H1 (cell line): ENCODE results near the gene NET1. TPM values are rescaled to one million over a fixed set of nuclear protein-coding genes. Genes with fewer than 3 reads are reported as not detected.
"Not testable (repeated sequence)": the region's sequence is repeated elsewhere in the genome, so short reads cannot be mapped to it uniquely, and the experiment has no call there.

Experiments used
- CTCF ChIA-PET: fragments of 300-600 bp; sonication (Branson Sonifier 250); formaldehyde crosslinking; loops from one replicate; lab custom pipeline; 2021; ENCODE audit not compliant: partially characterized antibody; lab: Charles Lee
- POLR2A ChIA-PET: fragments of 300-600 bp; sonication (Branson Sonifier 250); formaldehyde crosslinking; loops from one replicate; lab custom pipeline; 2021; ENCODE audit warnings: inconsistent platforms; ENCODE audit not compliant: partially characterized antibody; lab: Charles Lee
- DNase-seq, 2 experiments: peaks; one replicate each; pipeline versions ENCODE4 v3.0.0 to v3.0.0-alpha.2; 2010 to 2022; ENCODE audit warnings: low spot score in 2 of 2, low read depth in 1 of 2, mixed read lengths in 1 of 2
- FAIRE-seq: peaks from 2 replicates; lab custom pipeline; 2011; peaks lifted over from hg19 to GRCh38; lab: Jason Lieb, UNC
- H2AFZ ChIP-seq: 2 replicates; pipeline ENCODE4 v1.8.1; 2012; ENCODE audit warnings: low read length, inconsistent platforms
- H2AK5ac ChIP-seq: 2 replicates; pipeline ENCODE4 v1.6.1; 2013; ENCODE audit warnings: low read depth, low read length
- H2BK120ac ChIP-seq: replicated peaks from 2 replicates; pipeline ENCODE3; 2013; ENCODE audit warnings: low read depth, low read length, inconsistent platforms
- H2BK12ac ChIP-seq: 2 replicates; pipeline ENCODE4 v1.6.1; 2013; ENCODE audit warnings: low read depth, low read length
- H2BK15ac ChIP-seq: 2 replicates; pipeline ENCODE4 v1.6.1; 2013; ENCODE audit warnings: low read length
- H2BK20ac ChIP-seq: 2 replicates; pipeline ENCODE4 v1.6.1; 2013; ENCODE audit warnings: low read length
- H2BK5ac ChIP-seq: 2 replicates; pipeline ENCODE4 v1.6.1; 2013; ENCODE audit warnings: low read depth, low read length
- H3K14ac ChIP-seq: 2 replicates; pipeline ENCODE4 v1.6.1; 2013; ENCODE audit warnings: inconsistent platforms; ENCODE audit not compliant: insufficient read length
- H3K18ac ChIP-seq: 2 replicates; pipeline ENCODE4 v1.6.1; 2013; ENCODE audit warnings: low read length; ENCODE audit errors: extremely low read depth
- H3K23ac ChIP-seq: 2 replicates; pipeline ENCODE4 v1.6.1; 2013; ENCODE audit warnings: inconsistent platforms; ENCODE audit not compliant: insufficient read length
- H3K23me2 ChIP-seq: 2 replicates; pipeline ENCODE4 v1.6.1; 2013; ENCODE audit warnings: low read depth, low read length
- H3K27ac ChIP-seq: 2 replicates; pipeline ENCODE4 v1.6.1; 2011; ENCODE audit warnings: low read depth, low read length, inconsistent platforms
- H3K27me3 ChIP-seq, 4 experiments: replicated peaks in 1 of 4; 1 replicate in 1 of 4; 2 replicates in 3 of 4; pipeline versions ENCODE4 v1.6.1 to v1.8.1; 2011 to 2013; ENCODE audit warnings: low read length in 3 of 4, mild to moderate bottlenecking in 3 of 4, inconsistent platforms in 2 of 4, mixed read lengths in 2 of 4, moderate library complexity in 1 of 4; ENCODE audit not compliant: control insufficient read depth in 3 of 4, insufficient read depth in 3 of 4; ENCODE audit errors: extremely low read depth in 1 of 4
- H3K36me3 ChIP-seq, 4 experiments: 2 replicates each; pipeline versions ENCODE4 v1.6.1 to v1.8.1; 2011 to 2013; ENCODE audit warnings: mild to moderate bottlenecking in 4 of 4, low read length in 3 of 4, moderate library complexity in 2 of 4, control low read depth in 1 of 4, inconsistent platforms in 1 of 4; ENCODE audit not compliant: insufficient read depth in 4 of 4, control insufficient read depth in 2 of 4
- H3K4ac ChIP-seq: replicated peaks from 2 replicates; pipeline ENCODE3; 2013; ENCODE audit warnings: low read length, low read depth, mixed read lengths, inconsistent platforms; ENCODE audit not compliant: insufficient read length
- H3K4me1 ChIP-seq, 4 experiments: replicated peaks in 1 of 4; 1 replicate in 1 of 4; 2 replicates in 3 of 4; pipeline versions ENCODE4 v1.6.1 to v1.8.1; 2011 to 2013; ENCODE audit warnings: low read length in 3 of 4, inconsistent platforms in 2 of 4, mixed read lengths in 1 of 4; ENCODE audit not compliant: insufficient read depth in 4 of 4, control insufficient read depth in 3 of 4
- H3K4me2 ChIP-seq, 2 experiments: 2 replicates each; pipeline versions ENCODE4 v1.6.1 to v1.8.1; 2011 to 2013; ENCODE audit warnings: low read depth in 2 of 2, low read length in 2 of 2, control low read depth in 1 of 2, inconsistent platforms in 1 of 2, mild to moderate bottlenecking in 1 of 2; ENCODE audit not compliant: insufficient read depth in 1 of 2
- H3K4me3 ChIP-seq, 4 experiments: fragments of 200-600, 300-600 bp in 1 of 4; sonication (generic), shearing (Covaris generic), sonication (Bioruptor Twin) in 1 of 4; 2 replicates each; pipeline versions ENCODE4 v1.5.1 to v1.8.1; 2011 to 2016; ENCODE audit warnings: low read length in 4 of 4, low read depth in 3 of 4, control low read depth in 2 of 4, inconsistent platforms in 2 of 4, mild to moderate bottlenecking in 2 of 4, mixed read lengths in 1 of 4, moderate library complexity in 1 of 4; ENCODE audit not compliant: insufficient read depth in 2 of 4; ENCODE audit errors: extremely low read depth in 1 of 4
- H3K56ac ChIP-seq: replicated peaks from 2 replicates; pipeline ENCODE3; 2013; ENCODE audit warnings: low read depth, mild to moderate bottlenecking, mixed read lengths, low read length, inconsistent platforms; ENCODE audit not compliant: insufficient read length
- H3K79me1 ChIP-seq: 2 replicates; pipeline ENCODE4 v1.6.1; 2013; ENCODE audit warnings: low read depth, low read length, control low read depth
- H3K79me2 ChIP-seq, 2 experiments: 2 replicates each; pipeline versions ENCODE4 v1.6.1 to v1.8.1; 2012 to 2013; ENCODE audit warnings: low read length in 2 of 2, mild to moderate bottlenecking in 2 of 2, inconsistent platforms in 1 of 2; ENCODE audit not compliant: insufficient read depth in 2 of 2, control insufficient read depth in 1 of 2
- H3K9ac ChIP-seq, 4 experiments: replicated peaks in 1 of 4; 1 replicate in 1 of 4; 2 replicates in 3 of 4; pipeline versions ENCODE4 v1.6.1 to v1.8.1; 2011 to 2013; ENCODE audit warnings: low read depth in 3 of 4, low read length in 3 of 4, control low read depth in 2 of 4, mild to moderate bottlenecking in 2 of 4, moderate library complexity in 2 of 4, inconsistent platforms in 1 of 4; ENCODE audit errors: extremely low read depth in 1 of 4
- H3K9me3 ChIP-seq, 2 experiments: 2 replicates each; pipeline versions ENCODE4 v1.6.1 to v1.8.1; 2012 to 2013; ENCODE audit warnings: mild to moderate bottlenecking in 2 of 2, moderate library complexity in 2 of 2, control low read depth in 1 of 2, inconsistent platforms in 1 of 2, low read depth in 1 of 2, low read length in 1 of 2, mixed read lengths in 1 of 2; ENCODE audit not compliant: insufficient read depth in 2 of 2
- H4K20me1 ChIP-seq, 2 experiments: replicated peaks in 1 of 2; 2 replicates each; pipeline versions ENCODE3 to v1.8.1; 2011 to 2013; ENCODE audit warnings: inconsistent platforms in 2 of 2, low read length in 2 of 2, mild to moderate bottlenecking in 1 of 2; ENCODE audit not compliant: insufficient read depth in 2 of 2, control insufficient read depth in 1 of 2
- H4K5ac ChIP-seq: 2 replicates; pipeline ENCODE4 v1.6.1; 2013; ENCODE audit warnings: low read length, low read depth, mixed read lengths, inconsistent platforms; ENCODE audit not compliant: insufficient read length
- H4K8ac ChIP-seq: 2 replicates; pipeline ENCODE4 v1.8.0; 2013; ENCODE audit warnings: mild to moderate bottlenecking, moderate library complexity, low read length, inconsistent platforms; ENCODE audit not compliant: insufficient read depth; ENCODE audit errors: extremely low read depth
- H4K91ac ChIP-seq: replicated peaks from 2 replicates; pipeline ENCODE3; 2013; ENCODE audit warnings: low read length, mixed read lengths, inconsistent platforms; ENCODE audit not compliant: insufficient read length
- WGBS, 2 experiments: shearing (Covaris generic) in 1 of 2; methylation state at CpG; one replicate each; pipeline versions ENCODE4 v1.1.6 to v1.1.7; 2013 to 2015; ENCODE audit warnings: low lambda C conversion rate in 2 of 2, mixed read lengths in 2 of 2, inconsistent platforms in 1 of 2, low coverage in 1 of 2, missing lambda C conversion rate in 1 of 2; ENCODE audit not compliant: insufficient replicate concordance in 2 of 2, insufficient coverage in 1 of 2, insufficient read length in 1 of 2; ENCODE audit errors: extremely low coverage in 1 of 2, missing lambda C conversion rate in 1 of 2; 5-methylcytosine and 5-hydroxymethylcytosine counted together
- polyA plus RNA-seq, 7 experiments: library from polyadenylated mRNA; depleted of rRNA in 3 of 7; stranded (reverse) in 5 of 7; unstranded in 2 of 7; fragments of >200 nt in 5 of 7; fragments of 200-250 nt in 2 of 7; gene quantifications; 1 replicate in 5 of 7; 2 replicates in 1 of 7; 4 replicates in 1 of 7; pipeline versions ENCODE4 v1.2.1 to v1.2.3, GENCODE V29; 2011 to 2013; ENCODE audit warnings: missing spikeins in 2 of 7, mixed read lengths in 2 of 7
- total RNA-seq: library from RNA; stranded (reverse); fragmentation: NEBNext Ultra II Directional; extraction: Animal tissue kit (Norgen Biotek cat#: 25700); gene quantifications from 2 replicates; pipeline ENCODE4 v1.2.1, GENCODE V29; 2021

Gene NET1
- total and polyA plus RNA-seq, 2 of the 8 experiments (the other 6 are each of a cell fraction or from before 2014, with no cell fraction given) = 21.5 to 117 TPM

GRCh38 chr10:5474642-5475041 lies 62.3 kb downstream of the NET1 start:
- H2AFZ ChIP-seq, H3K27ac ChIP-seq, H2AK5ac ChIP-seq, H3K14ac ChIP-seq, CTCF ChIA-PET, H3K79me1 ChIP-seq, H3K79me2 ChIP-seq, H4K91ac ChIP-seq, H4K8ac ChIP-seq, H2BK5ac ChIP-seq, H3K9me3 ChIP-seq, H3K18ac ChIP-seq, H2BK20ac ChIP-seq, H3K36me3 ChIP-seq, H3K4me2 ChIP-seq, H2BK15ac ChIP-seq, H3K23me2 ChIP-seq, H3K4ac ChIP-seq, H3K23ac ChIP-seq, H4K20me1 ChIP-seq, FAIRE-seq, H3K9ac ChIP-seq, H3K27me3 ChIP-seq, H3K4me3 ChIP-seq, H2BK120ac ChIP-seq, POLR2A ChIA-PET, H3K56ac ChIP-seq, H4K5ac ChIP-seq: not testable (repeated sequence)
- DNase-seq = peak in 1 of 2 experiments; percentile 20
- 78% methylated on average over 4 of the region's 4 CpGs; no CpG with 5 or more reads in 1 of the 2 experiments for WGBS, 2 experiments
- Histone ChIP-seq H2BK12ac (0 out of 2 replicates have a peak overlapping the region, but pooled peaks have one; percentile 27), H3K4me1 (peaks cover 3 to 14% (median 8%) of the 10 kb centered on the region in 4 experiments)

GRCh38 chr10:5475088-5475487 lies 62.7 kb downstream of the NET1 start:
- H3K4me2 ChIP-seq, H3K9ac ChIP-seq, H3K56ac ChIP-seq, H2BK20ac ChIP-seq, H4K20me1 ChIP-seq, H2BK12ac ChIP-seq, CTCF ChIA-PET, H3K27me3 ChIP-seq, H2AK5ac ChIP-seq, H3K79me1 ChIP-seq, DNase-seq, H3K23me2 ChIP-seq, FAIRE-seq, H3K36me3 ChIP-seq, H3K9me3 ChIP-seq, H3K27ac ChIP-seq, H3K79me2 ChIP-seq, H4K5ac ChIP-seq, H2BK5ac ChIP-seq, H4K8ac ChIP-seq, H3K23ac ChIP-seq, H3K4ac ChIP-seq, H2AFZ ChIP-seq, H3K14ac ChIP-seq, H3K18ac ChIP-seq, H3K4me3 ChIP-seq, H2BK120ac ChIP-seq, H2BK15ac ChIP-seq, H4K91ac ChIP-seq: not testable (repeated sequence)
- peaks cover 3 to 14% (median 8%) of the 10 kb centered on the region in 4 experiments for H3K4me1 ChIP-seq
- 86% methylated on average over 5 of the region's 8 CpGs; no CpG with 5 or more reads in 1 of the 2 experiments for WGBS, 2 experiments
- POLR2A ChIA-PET = interaction anchor here (5.3 kb wide), 1 partner anchor 8 kb away, joined by 44 read pairs; no protein-coding TSS in a partner anchor
